Heart left ventricle (tissue), 16 donors: ENCODE data around the gene FBXL4. TPM values are rescaled to one million over a fixed set of nuclear protein-coding genes. Genes with fewer than 3 reads are reported as not detected.
A peak's percentile ranks its signal among the peaks of the same experiment; 100 is the strongest.

Experiments
- ATAC-seq, 4 donors: fragments of 200-7000 bp; cut with Tn5 transposase; one replicate each; pipeline ENCODE4 v1.9.1; 2020 to 2022; ENCODE audit warnings: moderate library complexity in 4 of 4, mild to moderate bottlenecking in 3 of 4, moderate number of reproducible peaks in 1 of 4
- DNase-seq, 5 donors: peaks; one replicate each; pipeline ENCODE4 v3.0.0-alpha.2; 2020
- H3K27ac ChIP-seq, 12 donors: fragments of 200-600 bp; sonication (generic) in 4 of 12; one replicate each; pipeline versions ENCODE4 v1.5.0 to v1.8.0; 2016 to 2022; ENCODE audit warnings: mild to moderate bottlenecking in 2 of 12
- H3K27me3 ChIP-seq, 9 donors: fragments of 200-600 bp; sonication (generic) in 2 of 9; one replicate each; pipeline versions ENCODE4 v1.5.1 to v1.8.0; 2016 to 2022; ENCODE audit warnings: mild to moderate bottlenecking in 3 of 9
- H3K36me3 ChIP-seq, 9 donors: fragments of 200-600 bp; sonication (generic) in 2 of 9; one replicate each; pipeline versions ENCODE4 v1.5.0 to v1.8.0; 2018 to 2022; ENCODE audit warnings: mild to moderate bottlenecking in 2 of 9
- H3K4me1 ChIP-seq, 12 donors: fragments of 200-600 bp; sonication (generic) in 4 of 12; one replicate each; pipeline versions ENCODE4 v1.5.0 to v1.8.0; 2016 to 2022; ENCODE audit warnings: mild to moderate bottlenecking in 3 of 12
- H3K4me3 ChIP-seq, 12 donors: fragments of 200-600 bp; sonication (generic) in 4 of 12; one replicate each; pipeline versions ENCODE4 v1.5.0 to v1.8.0; 2017 to 2022; ENCODE audit warnings: mild to moderate bottlenecking in 9 of 12, moderate library complexity in 4 of 12
- H3K9me3 ChIP-seq, 12 donors: fragments of 200-600 bp; sonication (generic) in 4 of 12; one replicate each; pipeline versions ENCODE4 v1.5.0 to v1.8.0; 2016 to 2022; ENCODE audit warnings: mild to moderate bottlenecking in 1 of 12
- CTCF ChIP-seq, 12 donors: fragments of 200-600 bp; sonication (generic) in 4 of 12; IDR thresholded peaks; one replicate each; pipeline versions ENCODE4 v1.5.0 to v1.8.0; 2018 to 2022; ENCODE audit warnings: antibody characterized with exemption in 12 of 12, mild to moderate bottlenecking in 5 of 12
- POLR2A ChIP-seq, 2 donors: fragments of 450-650 bp; IDR thresholded peaks; one replicate each; pipeline ENCODE4 v1.6.1; 2017; ENCODE audit warnings: antibody characterized with exemption in 2 of 2, mild to moderate bottlenecking in 2 of 2, moderate library complexity in 2 of 2
- WGBS, 4 donors: extraction: QIAGEN DNeasy Blood & Tissue Kit in 2 of 4; methylation state at CpG; one replicate each; pipeline versions ENCODE4 v1.1.5 to v1.1.7; 2013 to 2018; 5-methylcytosine and 5-hydroxymethylcytosine counted together
- intact Hi-C, 10 donors: fragments of 100-400 bp; cut with DNase I; formaldehyde crosslinking; loops; one replicate each; pipeline versions ENCODE4 v1.11.1 to v1.14.2; 2022
- polyA plus RNA-seq, 2 donors: library from polyadenylated mRNA; stranded (reverse); fragments of 200-250 nt; gene quantifications; one replicate each; pipeline ENCODE4 v1.2.3, GENCODE V29; 2013
- total RNA-seq, 9 donors: library from RNA; depleted of rRNA in 2 of 9; stranded (reverse); fragments of >200 nt in 2 of 9; fragmentation: NEBNext Ultra II Directional in 3 of 9; extraction: Animal tissue kit (Norgen Biotek cat#: 25700) in 3 of 9; gene quantifications; one replicate each; pipeline versions ENCODE4 v1.1.0 to v1.2.4, GENCODE V29; 2016 to 2023
- donor health status: ischemic (EF 13 %, LVEDD 7.1; RV severe dilation, severe dysfunction).
- donor health status: healthy with polysubstance abuse.
- donor health status: DM: no; HTN: yes; CAD: no.
- donor health status: DM: no; HTN: no; CAD: no.
- donor health status: ischemic (EF 25% LVEDD 6.9; RV normal size, moderate dysfunction).
- donor health status: ischemic (EF 25% LVEDD 5.7; RV mildly dilated, moderate dysfunction).
- donor health status: healthy.
- donor health status: DM: yes; HTN: yes; CAD: no.
- donor health status: ischemic (EF 35%, LVEDD 5.7; RV mildly dilated, moderate dysfunction).
- donor health status: nonischemic (EF 11% LVEDD 7.7; RV severe dilation, severe dysfunction).
- donor health status: DM: yes; HTN: yes; CAD: no.
- donor health status: PGD.
- donor health status: ischemic (EF 29% LVEDD 5.4; RV normal size, mild dysfunction).
- donor health status: nonischemic (EF 23%, LVEDD 6.1; RV moderate dilation, normal function).

The FBXL4 gene
- total and polyA plus RNA-seq, 11 donors, result 2.9 to 22.0 (median 15.9) TPM

GRCh38 chr6:98845211-98846020, 102.3 kb downstream of the FBXL4 start:
- peak; percentile 24 to 84 (median 74) for ATAC-seq
- Histone ChIP-seq H3K27ac (no peak overlapping the region), H3K4me1 (peaks cover 0 to 43% (median 22%) of the 10 kb centered on the region in 12 donors), H3K36me3 (no peaks in the 10 kb centered on the region), H3K4me3 (peak overlapping the region in 9 of 12 donors; percentile 1 to 40 (median 34)), H3K9me3 (no peaks in the 10 kb centered on the region), H3K27me3 (peaks cover 37 to 99% (median 81%) of the 10 kb centered on the region in 9 donors)
- TF ChIP-seq CTCF (IDR thresholded peaks at IDR 0.05) (peak; percentile 62 to 81 (median 76)), POLR2A (IDR thresholded peaks at IDR 0.05) (no peak)
- intact Hi-C loops, result loop anchor here in 6 of 10 donors (5.0 to 10.0 kb wide), 4 partner anchors 269 to 1351 kb away; no protein-coding TSS in a partner anchor
- DNase-seq, result peak; percentile 63 to 81 (median 72)
- 1 to 3% (median 2%) methylated on average over 40 to 50 of the region's 50 CpGs for WGBS, 4 donors

- H3K36me3 ChIP-seq, result no peaks in the 10 kb centered on the region
- H3K4me1 ChIP-seq, result peaks cover 0 to 43% (median 22%) of the 10 kb centered on the region in 12 donors
- no peak for ATAC-seq
- no peaks in the 10 kb centered on the region for H3K9me3 ChIP-seq
- peaks cover 46 to 99% (median 90%) of the 10 kb centered on the region in 9 donors for H3K27me3 ChIP-seq
- no peak for DNase-seq
- TF ChIP-seq CTCF (IDR thresholded peaks at IDR 0.05) (no peak), POLR2A (IDR thresholded peaks at IDR 0.05) (no peak)
- 4 to 7% (median 6%) methylated on average over 48 to 51 of the region's 51 CpGs for whole genome bisulfite sequencing, 4 donors
- intact Hi-C loops, result loop anchor here in 7 of 10 donors (5.0 to 10.0 kb wide), 4 partner anchors 270 to 1350 kb away; no protein-coding TSS in a partner anchor
- peak overlapping the region in 9 of 12 donors; percentile 1 to 40 (median 34) for H3K4me3 ChIP-seq
- H3K27ac ChIP-seq, result no peak overlapping the region
Measured at GRCh38 chr6:98844244-98845210, 103.2 kb downstream of the FBXL4 start.

- no peaks in the 10 kb centered on the region for H3K36me3 ChIP-seq
- peak overlapping the region in 1 of 12 donors; percentile 10 for H3K4me3 ChIP-seq
- intact Hi-C loops, result loop anchor here in 4 of 10 donors (5.0 to 10.0 kb wide), 3 partner anchors 271 to 1349 kb away; no protein-coding TSS in a partner anchor
- no peak overlapping the region for H3K27ac ChIP-seq
- WGBS, 4 donors, result 7 to 10% (median 9%) methylated on average over 34 to 53 of the region's 53 CpGs
- DNase-seq (no peak), ATAC-seq (peak in 1 of 4 donors; percentile 32)
- no peaks in the 10 kb centered on the region for H3K9me3 ChIP-seq
- H3K4me1 ChIP-seq, result peaks cover 0 to 43% (median 22%) of the 10 kb centered on the region in 12 donors
- TF ChIP-seq POLR2A (IDR thresholded peaks at IDR 0.05) (no peak), CTCF (IDR thresholded peaks at IDR 0.05) (no peak)
- peaks cover 53 to 100% (median 99%) of the 10 kb centered on the region in 9 donors for H3K27me3 ChIP-seq
Measured at GRCh38 chr6:98843271-98844243, 104.2 kb downstream of the FBXL4 start.
